HG02885 (cell line): ENCODE data around the gene KIF2A.
A peak's percentile ranks its signal among the peaks of the same experiment; 100 is the strongest.
"Not testable (repeated sequence)": the region's sequence is repeated elsewhere in the genome, so short reads cannot be mapped to it uniquely, and the experiment has no call there.

ENCODE experiments used
- ATAC-seq: cut with Tn5 transposase; IDR thresholded peaks from one replicate; pipeline ENCODE4 v1.9.1; 2021; ENCODE audit warnings: mild to moderate bottlenecking; ENCODE audit not compliant: unreplicated experiment, poor library complexity

The KIF2A gene

GRCh38 chr5:62288118-62288517 is 17.9 kb upstream of the KIF2A start:
- no peak for ATAC-seq

GRCh38 chr5:62289813-62290212 is 16.2 kb upstream of the KIF2A start:
- ATAC-seq: no peak

GRCh38 chr5:62291829-62292228 is 14.2 kb upstream of the KIF2A start:
- not testable (repeated sequence) for ATAC-seq

- ATAC-seq: no peak
These were observed 9.0 kb upstream of the KIF2A start for GRCh38 chr5:62296998-62297397.

- ATAC-seq: no peak
These were observed 7.9 kb upstream of the KIF2A start for GRCh38 chr5:62298118-62298517.

GRCh38 chr5:62299101-62299500 is 6.9 kb upstream of the KIF2A start:
- no peak for ATAC-seq

GRCh38 chr5:62299600-62299999 is 6.4 kb upstream of the KIF2A start:
- ATAC-seq: no peak

GRCh38 chr5:62305358-62305714 is 670 bp upstream of the KIF2A start:
- ATAC-seq: no peak

GRCh38 chr5:62306323-62306895 is 403 bp downstream of the KIF2A start:
- ATAC-seq: peak; percentile 40

GRCh38 chr5:62306896-62307689 is 1.1 kb downstream of the KIF2A start:
- ATAC-seq: peak; percentile 18

GRCh38 chr5:62308439-62308838 is 2.4 kb downstream of the KIF2A start:
- no peak for ATAC-seq

- no peak for ATAC-seq
These were observed 3.1 kb downstream of the KIF2A start for GRCh38 chr5:62309107-62309506.

- no peak for ATAC-seq
These were observed 4.6 kb downstream of the KIF2A start for GRCh38 chr5:62310426-62311143.

- ATAC-seq: no peak
These were observed 6.0 kb downstream of the KIF2A start for GRCh38 chr5:62312036-62312435.

- ATAC-seq: no peak
These were observed 6.7 kb downstream of the KIF2A start for GRCh38 chr5:62312674-62313073.

- no peak for ATAC-seq
These were observed 8.3 kb downstream of the KIF2A start for GRCh38 chr5:62314213-62314830.

- ATAC-seq: no peak
These were observed 9.6 kb downstream of the KIF2A start for GRCh38 chr5:62315376-62316175.

GRCh38 chr5:62316176-62316502 is 10.1 kb downstream of the KIF2A start:
- no peak for ATAC-seq

- no peak for ATAC-seq
These were observed 11.8 kb downstream of the KIF2A start for GRCh38 chr5:62317810-62318209.

- ATAC-seq: no peak
These were observed 16.5 kb downstream of the KIF2A start for GRCh38 chr5:62322484-62322883.
